ENCODE data around the gene TMPRSS9.
"Not testable (repeated sequence)": the region's sequence is repeated elsewhere in the genome, so short reads cannot be mapped to it uniquely, and the experiment has no call there.

Gene TMPRSS9

GRCh38 chr19:2438178-2438577 is 78.1 kb downstream of the TMPRSS9 start:
- DNase-seq (ENCODE audit: low spot score): no peak

GRCh38 chr19:2440515-2440914 is 80.5 kb downstream of the TMPRSS9 start:
- no peak for DNase-seq (ENCODE audit: low spot score)

- no peak for DNase-seq (ENCODE audit: low spot score)
Observed at GRCh38 chr19:2441096-2441752, 81.2 kb downstream of the TMPRSS9 start.

GRCh38 chr19:2443116-2443784 is 83.2 kb downstream of the TMPRSS9 start:
- no peak for DNase-seq (ENCODE audit: low spot score)

GRCh38 chr19:2443785-2444182 is 83.7 kb downstream of the TMPRSS9 start:
- DNase-seq (ENCODE audit: low spot score): no peak

GRCh38 chr19:2444251-2445002 is 84.4 kb downstream of the TMPRSS9 start:
- DNase-seq (ENCODE audit: low spot score): no peak

GRCh38 chr19:2446381-2446780 is 86.3 kb downstream of the TMPRSS9 start:
- no peak for DNase-seq (ENCODE audit: low spot score)

- DNase-seq (ENCODE audit: low spot score): no peak
Observed at GRCh38 chr19:2449019-2449418, 89.0 kb downstream of the TMPRSS9 start.

- DNase-seq (ENCODE audit: low spot score): no peak
Observed at GRCh38 chr19:2451138-2451537, 91.1 kb downstream of the TMPRSS9 start.

- DNase-seq (ENCODE audit: low spot score): no peak
Observed at GRCh38 chr19:2451741-2452140, 91.7 kb downstream of the TMPRSS9 start.

GRCh38 chr19:2453431-2454025 is 93.5 kb downstream of the TMPRSS9 start:
- no peak for DNase-seq (ENCODE audit: low spot score)

- DNase-seq (ENCODE audit: low spot score): no peak
Observed at GRCh38 chr19:2454199-2454961, 94.3 kb downstream of the TMPRSS9 start.

- no peak for DNase-seq (ENCODE audit: low spot score)
Observed at GRCh38 chr19:2454962-2455850, 95.1 kb downstream of the TMPRSS9 start.

- DNase-seq (ENCODE audit: low spot score): no peak
Observed at GRCh38 chr19:2455851-2456570, 95.9 kb downstream of the TMPRSS9 start.

GRCh38 chr19:2457394-2458037 is 97.5 kb downstream of the TMPRSS9 start:
- DNase-seq (ENCODE audit: low spot score): no peak

- no peak for DNase-seq (ENCODE audit: low spot score)
Observed at GRCh38 chr19:2458054-2458453, 98.0 kb downstream of the TMPRSS9 start.

- DNase-seq (ENCODE audit: low spot score): not testable (repeated sequence)
Observed at GRCh38 chr19:2458776-2459175, 98.7 kb downstream of the TMPRSS9 start.

- DNase-seq (ENCODE audit: low spot score): no peak
Observed at GRCh38 chr19:2460245-2460644, 100.2 kb downstream of the TMPRSS9 start.

GRCh38 chr19:2461751-2462634 is 101.9 kb downstream of the TMPRSS9 start:
- no peak for DNase-seq (ENCODE audit: low spot score)
